Measurements from ENCODE around the gene FAM3D.

- no peak for TF ChIP-seq CTCF (conservative IDR thresholded peaks at IDR 0.05; ENCODE audit: low read depth, low read length)
- no peak for TF ChIP-seq EZH2 (IDR thresholded peaks at IDR 0.05; ENCODE audit: low read length, unreplicated experiment)
- no peak for TF ChIP-seq EZH2phosphoT487 (IDR thresholded peaks at IDR 0.05; ENCODE audit: borderline replicate concordance, low read length)
Observed at GRCh38 chr3:58654466-58654865, 12.1 kb downstream of the FAM3D start.
